CD14-positive monocyte (primary cell): Measurements from ENCODE around the gene C9orf152. TPM values are rescaled to one million over a fixed set of nuclear protein-coding genes. Genes with fewer than 3 reads are reported as not detected.

Experiments used
- DNase-seq, 3 donors: peaks; one replicate each; pipeline ENCODE4 v3.0.0-alpha.2; 2011 to 2022
- H2AFZ ChIP-seq: 2 replicates; pipeline ENCODE4 v1.6.0; 2012; ENCODE audit warnings: mild to moderate bottlenecking, low read depth, low read length, inconsistent platforms; ENCODE audit not compliant: insufficient read depth, poor library complexity, severe bottlenecking
- H3K27ac ChIP-seq, 2 donors: 1 replicate in 1 of 2; 2 replicates in 1 of 2; pipeline ENCODE4 v1.5.1; 2012 to 2013; ENCODE audit warnings: low read length in 2 of 2, control low read depth in 1 of 2, inconsistent platforms in 1 of 2, low read depth in 1 of 2, mild to moderate bottlenecking in 1 of 2
- H3K27me3 ChIP-seq, 2 donors: one replicate each; pipeline versions ENCODE4 v1.6.0 to v1.6.1; 2011 to 2013; ENCODE audit warnings: low read length in 2 of 2; ENCODE audit not compliant: control insufficient read depth in 2 of 2, insufficient read depth in 2 of 2
- H3K36me3 ChIP-seq, 2 donors: replicated peaks in 1 of 2; 1 replicate in 1 of 2; 2 replicates in 1 of 2; pipeline versions ENCODE4 v1.5.1 to v1.6.1; 2012 to 2013; ENCODE audit warnings: low read length in 2 of 2, control low read depth in 1 of 2, inconsistent platforms in 1 of 2, mild to moderate bottlenecking in 1 of 2; ENCODE audit not compliant: insufficient read depth in 2 of 2, control insufficient read depth in 1 of 2
- H3K4me1 ChIP-seq, 2 donors: 1 replicate in 1 of 2; 2 replicates in 1 of 2; pipeline versions ENCODE4 v1.5.1 to v1.6.1; 2012 to 2013; ENCODE audit warnings: low read length in 2 of 2, control low read depth in 1 of 2, inconsistent platforms in 1 of 2, mild to moderate bottlenecking in 1 of 2, moderate library complexity in 1 of 2; ENCODE audit not compliant: insufficient read depth in 2 of 2, control insufficient read depth in 1 of 2
- H3K4me2 ChIP-seq: replicated peaks from 2 replicates; pipeline ENCODE3; 2012; ENCODE audit warnings: low read length, moderate library complexity, mild to moderate bottlenecking; ENCODE audit not compliant: poor library complexity, severe bottlenecking; ENCODE audit errors: extremely low read depth
- H3K4me3 ChIP-seq, 3 experiments: fragments of 200-600 bp in 1 of 3; sonication (generic) in 1 of 3; replicated peaks in 1 of 3; 1 replicate in 2 of 3; 2 replicates in 1 of 3; pipeline ENCODE4 v1.5.1; 2011 to 2013; ENCODE audit warnings: low read length in 3 of 3, mild to moderate bottlenecking in 3 of 3, control low read depth in 2 of 3, low read depth in 2 of 3, inconsistent platforms in 1 of 3, moderate library complexity in 1 of 3
- H3K79me2 ChIP-seq: 2 replicates; pipeline ENCODE4 v1.6.0; 2012; ENCODE audit warnings: mild to moderate bottlenecking, control low read depth, inconsistent platforms, low read length, moderate library complexity; ENCODE audit not compliant: insufficient read depth
- H3K9ac ChIP-seq: 2 replicates; pipeline ENCODE4 v1.6.0; 2017; ENCODE audit warnings: low read length, mild to moderate bottlenecking; ENCODE audit not compliant: insufficient read depth, poor library complexity, severe bottlenecking
- H3K9me3 ChIP-seq, 2 donors: replicated peaks in 1 of 2; 1 replicate in 1 of 2; 2 replicates in 1 of 2; pipeline versions ENCODE4 v1.5.1 to v1.6.1; 2012 to 2013; ENCODE audit warnings: low read length in 2 of 2, control low read depth in 1 of 2; ENCODE audit not compliant: control insufficient read depth in 1 of 2, insufficient read depth in 1 of 2
- H4K20me1 ChIP-seq: 2 replicates; pipeline ENCODE4 v1.6.0; 2012; ENCODE audit warnings: mild to moderate bottlenecking, low read length, control low read depth, moderate library complexity; ENCODE audit not compliant: insufficient read depth
- H3K27ac Mint-ChIP-seq, 7 donors: one replicate each; pipeline ENCODE4 v1.8.0; 2020; ENCODE audit warnings: mild to moderate bottlenecking in 7 of 7, mixed read lengths in 7 of 7, moderate library complexity in 6 of 7, inconsistent platforms in 2 of 7
- H3K27me3 Mint-ChIP-seq, 3 donors: one replicate each; pipeline ENCODE4 v1.8.0; 2021 to 2022; ENCODE audit warnings: low read depth in 3 of 3, mild to moderate bottlenecking in 3 of 3, mixed read lengths in 3 of 3, moderate library complexity in 3 of 3, inconsistent platforms in 1 of 3
- H3K36me3 Mint-ChIP-seq, 2 donors: one replicate each; pipeline ENCODE4 v1.8.0; 2020; ENCODE audit warnings: mixed read lengths in 2 of 2, inconsistent platforms in 1 of 2, mild to moderate bottlenecking in 1 of 2
- H3K4me1 Mint-ChIP-seq: one replicate; pipeline ENCODE4 v1.8.0; 2020; ENCODE audit warnings: mild to moderate bottlenecking, mixed read lengths
- H3K4me3 Mint-ChIP-seq, 2 donors: one replicate each; pipeline ENCODE4 v1.8.0; 2020; ENCODE audit warnings: mild to moderate bottlenecking in 2 of 2, mixed read lengths in 2 of 2, moderate library complexity in 1 of 2
- H3K9me3 Mint-ChIP-seq, 7 donors: one replicate each; pipeline ENCODE4 v1.8.0; 2020 to 2022; ENCODE audit warnings: mixed read lengths in 7 of 7, mild to moderate bottlenecking in 6 of 7, moderate library complexity in 6 of 7, inconsistent platforms in 2 of 7
- WGBS: methylation state at CpG from one replicate; pipeline ENCODE4 v1.1.5; 2013; ENCODE audit warnings: missing lambda C conversion rate; ENCODE audit not compliant: insufficient coverage; 5-methylcytosine and 5-hydroxymethylcytosine counted together
- intact Hi-C, 2 donors: fragments of 100-400 bp; cut with micrococcal nuclease; formaldehyde crosslinking; loops; one replicate each; pipeline versions ENCODE4 v1.15.0 to v1.15.1; 2023
- polyA plus RNA-seq, 3 donors: library from polyadenylated mRNA; depleted of rRNA in 1 of 3; unstranded in 2 of 3; stranded (reverse) in 1 of 3; fragments of 300-500 nt in 2 of 3; fragments of >200 nt in 1 of 3; fragmentation: Illumina TruSeq in 2 of 3; gene quantifications; 1 replicate in 2 of 3; 2 replicates in 1 of 3; pipeline ENCODE4 v1.2.3, GENCODE V29; 2012 to 2021
- TF ChIP-seq, protein P1 (sequence below): fragments of 200-600 bp; IDR thresholded peaks from one replicate; pipeline ENCODE4 v1.8.0; 2022; ENCODE audit warnings: antibody characterized with exemption, mild to moderate bottlenecking

The C9orf152 gene
- polyA plus RNA-seq, 3 donors: not detected

DNA sequence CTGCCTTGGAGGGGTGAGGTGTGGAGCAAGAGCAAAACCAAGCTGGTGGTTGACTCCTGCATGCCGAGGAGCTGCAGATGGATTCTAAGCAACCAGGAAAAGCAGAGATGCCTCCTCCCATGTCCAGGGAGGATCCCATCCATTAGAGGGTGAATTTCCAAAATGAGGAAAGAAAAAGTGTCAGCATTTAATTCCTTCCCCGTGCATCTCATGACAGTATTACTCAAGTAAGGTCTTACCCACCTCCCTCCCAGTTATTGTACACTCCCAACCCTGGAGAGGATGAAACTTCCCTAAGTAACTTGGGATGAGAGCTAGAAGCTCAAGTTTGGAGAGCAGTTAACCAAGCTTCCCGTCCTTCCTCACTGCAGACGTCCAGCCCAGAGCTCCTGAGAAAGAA, 19.9 kb downstream of the C9orf152 start:
- peak overlapping the region; percentile 31 for H2AFZ ChIP-seq
- no CpG with 5 or more reads among the region's 4 CpGs for WGBS
- intact Hi-C loops: loop anchor here (5.0 to 10.0 kb wide), 2 partner anchors 434 to 437 kb away; no protein-coding TSS in a partner anchor
- no peaks in the 10 kb centered on the region for H4K20me1 ChIP-seq
- H3K4me3 ChIP-seq: no peak overlapping the region
- H3K9me3 ChIP-seq: no peaks in the 10 kb centered on the region
- Mint-ChIP-seq H3K4me3 (no peak overlapping the region), H3K27ac (no peak overlapping the region), H3K9me3 (peaks cover 0 to 2% (median 0%) of the 10 kb centered on the region in 7 donors), H3K4me1 (peaks cover 38% of the 10 kb centered on the region), H3K36me3 (no peaks in the 10 kb centered on the region), H3K27me3 (peaks cover 0 to 4% (median 0%) of the 10 kb centered on the region in 3 donors)
- TF ChIP-seq, protein P1, sequence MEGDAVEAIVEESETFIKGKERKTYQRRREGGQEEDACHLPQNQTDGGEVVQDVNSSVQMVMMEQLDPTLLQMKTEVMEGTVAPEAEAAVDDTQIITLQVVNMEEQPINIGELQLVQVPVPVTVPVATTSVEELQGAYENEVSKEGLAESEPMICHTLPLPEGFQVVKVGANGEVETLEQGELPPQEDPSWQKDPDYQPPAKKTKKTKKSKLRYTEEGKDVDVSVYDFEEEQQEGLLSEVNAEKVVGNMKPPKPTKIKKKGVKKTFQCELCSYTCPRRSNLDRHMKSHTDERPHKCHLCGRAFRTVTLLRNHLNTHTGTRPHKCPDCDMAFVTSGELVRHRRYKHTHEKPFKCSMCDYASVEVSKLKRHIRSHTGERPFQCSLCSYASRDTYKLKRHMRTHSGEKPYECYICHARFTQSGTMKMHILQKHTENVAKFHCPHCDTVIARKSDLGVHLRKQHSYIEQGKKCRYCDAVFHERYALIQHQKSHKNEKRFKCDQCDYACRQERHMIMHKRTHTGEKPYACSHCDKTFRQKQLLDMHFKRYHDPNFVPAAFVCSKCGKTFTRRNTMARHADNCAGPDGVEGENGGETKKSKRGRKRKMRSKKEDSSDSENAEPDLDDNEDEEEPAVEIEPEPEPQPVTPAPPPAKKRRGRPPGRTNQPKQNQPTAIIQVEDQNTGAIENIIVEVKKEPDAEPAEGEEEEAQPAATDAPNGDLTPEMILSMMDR: no peak
- no peak overlapping the region for H3K4me2 ChIP-seq
- H3K79me2 ChIP-seq: no peaks in the 10 kb centered on the region
- H3K4me1 ChIP-seq: peaks cover 12 to 14% of the 10 kb centered on the region in 2 donors
- H3K36me3 ChIP-seq: no peaks in the 10 kb centered on the region
- no peak for DNase-seq
- no peak overlapping the region for H3K27ac ChIP-seq
- no peak overlapping the region for H3K9ac ChIP-seq
- no peaks in the 10 kb centered on the region for H3K27me3 ChIP-seq

DNA sequence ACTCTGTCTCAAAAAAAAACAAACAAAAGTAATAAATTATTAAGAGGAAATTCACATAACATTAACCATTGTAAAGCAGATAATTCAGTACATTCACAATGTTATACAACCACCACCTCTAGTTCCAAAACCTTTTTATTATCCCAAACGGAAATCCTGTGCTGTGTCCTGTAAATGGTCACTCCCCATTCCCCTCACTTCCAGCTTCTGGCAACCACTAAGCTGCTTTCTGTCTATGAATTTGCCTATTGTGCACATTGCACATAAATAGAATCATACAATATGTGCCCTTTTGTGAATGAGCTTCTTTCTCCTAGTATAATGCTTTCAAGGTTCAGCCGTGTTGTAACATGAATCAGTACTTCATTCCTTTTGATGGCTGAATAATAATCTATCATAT, 20.8 kb downstream of the C9orf152 start:
- peaks cover 34% of the 10 kb centered on the region for H3K4me1 Mint-ChIP-seq
- H4K20me1 ChIP-seq: no peaks in the 10 kb centered on the region
- no peaks in the 10 kb centered on the region for H3K9me3 ChIP-seq
- no peak for DNase-seq
- H3K27me3 ChIP-seq: no peaks in the 10 kb centered on the region
- H3K9ac ChIP-seq: no peak overlapping the region
- no peaks in the 10 kb centered on the region for H3K79me2 ChIP-seq
- no peak overlapping the region for H3K27ac Mint-ChIP-seq
- H3K4me3 ChIP-seq: no peak overlapping the region
- H3K36me3 ChIP-seq: no peaks in the 10 kb centered on the region
- intact Hi-C loops: loop anchor here (5.0 to 10.0 kb wide), 2 partner anchors 435 to 438 kb away; no protein-coding TSS in a partner anchor
- H3K4me1 ChIP-seq: peaks cover 4 to 9% of the 10 kb centered on the region in 2 donors
- H3K27ac ChIP-seq: no peak overlapping the region
- H3K27me3 Mint-ChIP-seq: peaks cover 0 to 2% (median 0%) of the 10 kb centered on the region in 3 donors
- no peak overlapping the region for H3K4me3 Mint-ChIP-seq
- 80% methylated on average over 1 of the region's 2 CpGs for WGBS
- no peaks in the 10 kb centered on the region for H3K36me3 Mint-ChIP-seq
- peaks cover 0 to 2% (median 0%) of the 10 kb centered on the region in 7 donors for H3K9me3 Mint-ChIP-seq
- TF ChIP-seq, protein P1: no peak
- no peak overlapping the region for H2AFZ ChIP-seq
- no peak overlapping the region for H3K4me2 ChIP-seq
